Esophagus squamous epithelium (tissue), 4 donors: ENCODE measurements around the gene CFAP70.

Experiments
- CTCF ChIP-seq, 6 experiments: fragments of 450-650 bp in 4 of 6; fragments of 200-600 bp in 2 of 6; sonication (generic) in 2 of 6; IDR thresholded peaks; one replicate each; pipeline ENCODE4 v1.5.1; 2016 to 2019; ENCODE audit warnings: antibody characterized with exemption in 6 of 6, mild to moderate bottlenecking in 4 of 6, moderate library complexity in 4 of 6
- POLR2A ChIP-seq, 4 donors: fragments of 450-650 bp; IDR thresholded peaks; one replicate each; pipeline ENCODE4 v1.6.1; 2017; ENCODE audit warnings: antibody characterized with exemption in 4 of 4, mild to moderate bottlenecking in 4 of 4, moderate library complexity in 3 of 4

- no peak for TF ChIP-seq CTCF (IDR thresholded peaks at IDR 0.05)
- no peak for TF ChIP-seq POLR2A (IDR thresholded peaks at IDR 0.05)
Measured at GRCh38 chr10:73217628-73218027, 141.0 kb downstream of the CFAP70 start.
